GM23338 (cell line): ENCODE measurements around the gene PLEKHD1. TPM values are rescaled to one million over a fixed set of nuclear protein-coding genes. Genes with fewer than 3 reads are reported as not detected.

Experiments used
- ATAC-seq: fragments of 200-7000 bp; cut with Tn5 transposase; 3 replicates; pipeline ENCODE4 v1.9.1; 2020
- DNase-seq: peaks from one replicate; pipeline ENCODE4 v3.0.0-alpha.2; 2015; ENCODE audit warnings: low spot score
- H2AFZ ChIP-seq: fragments of 200-600 bp; sonication (generic); 2 replicates; pipeline ENCODE4 v1.8.0; 2016; ENCODE audit warnings: antibody characterized with exemption, mild to moderate bottlenecking, moderate library complexity
- H3F3A ChIP-seq: fragments of 200-600 bp; sonication (generic); replicated peaks from 2 replicates; pipeline ENCODE4 v1.8.0; 2017; ENCODE audit warnings: antibody characterized with exemption, mixed run types, low read depth
- H3K27ac ChIP-seq: fragments of 200-600 bp; sonication (generic); 2 replicates; pipeline ENCODE4 v1.6.1; 2016; ENCODE audit warnings: low read depth
- H3K27me3 ChIP-seq: fragments of 200-600 bp; sonication (generic); 2 replicates; pipeline ENCODE4 v1.8.0; 2016; ENCODE audit warnings: mild to moderate bottlenecking, mixed run types, moderate library complexity; ENCODE audit not compliant: insufficient read depth
- H3K36me3 ChIP-seq: fragments of 200-600 bp; sonication (generic); 2 replicates; pipeline ENCODE4 v1.8.0; 2016; ENCODE audit warnings: mild to moderate bottlenecking; ENCODE audit not compliant: insufficient read depth
- H3K4me1 ChIP-seq: fragments of 200-600 bp; sonication (generic); 2 replicates; pipeline ENCODE4 v1.8.0; 2016; ENCODE audit warnings: mild to moderate bottlenecking, moderate library complexity; ENCODE audit not compliant: insufficient read depth
- H3K4me2 ChIP-seq: fragments of 200-600 bp; sonication (generic); 2 replicates; pipeline ENCODE4 v1.7.1; 2017; ENCODE audit warnings: mixed run types
- H3K4me3 ChIP-seq: fragments of 200-600 bp; sonication (generic); 2 replicates; pipeline ENCODE4 v1.6.1; 2016; ENCODE audit warnings: mixed run types
- H3K79me2 ChIP-seq: fragments of 200-600 bp; sonication (generic); replicated peaks from 2 replicates; pipeline ENCODE4 v1.8.0; 2017; ENCODE audit warnings: mild to moderate bottlenecking; ENCODE audit not compliant: insufficient read depth
- H3K9me2 ChIP-seq: fragments of 200-600 bp; sonication (generic); 2 replicates; pipeline ENCODE4 v1.8.0; 2017; ENCODE audit not compliant: insufficient read depth
- H4K20me1 ChIP-seq: fragments of 200-600 bp; sonication (generic); replicated peaks from 2 replicates; pipeline ENCODE4 v1.8.0; 2017; ENCODE audit warnings: mild to moderate bottlenecking; ENCODE audit not compliant: insufficient read depth
- H3K27ac Mint-ChIP-seq: 2 replicates; pipeline ENCODE4 v1.8.0; 2020; ENCODE audit warnings: inconsistent platforms, mild to moderate bottlenecking, moderate library complexity, mixed read lengths
- H3K27me3 Mint-ChIP-seq: 3 replicates; pipeline ENCODE4 v1.8.0; 2022; ENCODE audit warnings: low read depth, mild to moderate bottlenecking, moderate library complexity, mixed read lengths, inconsistent platforms; ENCODE audit not compliant: insufficient read depth, poor library complexity
- H3K36me3 Mint-ChIP-seq: 3 replicates; pipeline ENCODE4 v1.8.0; 2021; ENCODE audit warnings: low read depth, mild to moderate bottlenecking, inconsistent platforms, moderate library complexity, mixed read lengths
- H3K4me1 Mint-ChIP-seq: 3 replicates; pipeline ENCODE4 v1.8.0; 2020; ENCODE audit warnings: mild to moderate bottlenecking, inconsistent platforms, mixed read lengths
- H3K4me3 Mint-ChIP-seq: 3 replicates; pipeline ENCODE4 v1.8.0; 2021; ENCODE audit warnings: moderate library complexity, mild to moderate bottlenecking, inconsistent platforms, mixed read lengths
- H3K9me3 Mint-ChIP-seq: 3 replicates; pipeline ENCODE4 v1.8.0; 2020; ENCODE audit warnings: moderate library complexity, mild to moderate bottlenecking, inconsistent platforms, mixed read lengths
- CREB1 ChIP-seq: fragments of 250-450 bp; sonication (Bioruptor Pico); IDR thresholded peaks from 2 replicates; pipeline ENCODE4 v1.5.0; 2020; ENCODE audit warnings: low read depth, mild to moderate bottlenecking, moderate library complexity
- EZH2 ChIP-seq: fragments of 200-600 bp; sonication (generic); IDR thresholded peaks from one replicate; pipeline ENCODE4 v1.8.0; 2017; ENCODE audit warnings: antibody characterized with exemption, mild to moderate bottlenecking, low read depth; ENCODE audit not compliant: unreplicated experiment
- EZH2phosphoT487 ChIP-seq: fragments of 200-600 bp; sonication (generic); IDR thresholded peaks from one replicate; pipeline ENCODE4 v1.8.1; 2018; ENCODE audit warnings: antibody characterized with exemption; ENCODE audit not compliant: unreplicated experiment
- JUNB ChIP-seq: IDR thresholded peaks from one replicate; pipeline ENCODE4 v1.6.1; 2016; ENCODE audit warnings: antibody characterized with exemption; ENCODE audit not compliant: unreplicated experiment
- NANOG ChIP-seq: IDR thresholded peaks from 2 replicates; pipeline ENCODE4 v1.6.1; 2016; ENCODE audit warnings: antibody characterized with exemption, borderline replicate concordance
- ZNF114 ChIP-seq: fragments of 250-450 bp; sonication (Bioruptor Pico); IDR thresholded peaks from 2 replicates; pipeline ENCODE4 v1.5.0; 2020; ENCODE audit warnings: mild to moderate bottlenecking, moderate library complexity
- polyA plus RNA-seq: library from polyadenylated mRNA; unstranded; fragments of >200 nt; fragmentation: Nextera tagmentation; extraction: Ambion mirVana; gene quantifications from 2 replicates; pipeline ENCODE4 v1.2.1, GENCODE V29; 2016
- total RNA-seq: library from RNA; depleted of rRNA; stranded (reverse); fragments of >200 nt; shearing (Covaris generic); gene quantifications from 2 replicates; pipeline ENCODE4 v1.2.3, GENCODE V29; 2014
- TF ChIP-seq, protein P1 (sequence below): IDR thresholded peaks from one replicate; pipeline ENCODE4 v1.6.1; 2018; ENCODE audit warnings: antibody characterized with exemption; ENCODE audit not compliant: unreplicated experiment
- TF ChIP-seq, protein P2 (sequence below): IDR thresholded peaks from 2 replicates; pipeline ENCODE4 v1.6.1; 2016; ENCODE audit warnings: antibody characterized with exemption

PLEKHD1 gene
- total and polyA plus RNA-seq, 2 experiments from 2014 or later = 0.19 to 0.28 TPM

DNA sequence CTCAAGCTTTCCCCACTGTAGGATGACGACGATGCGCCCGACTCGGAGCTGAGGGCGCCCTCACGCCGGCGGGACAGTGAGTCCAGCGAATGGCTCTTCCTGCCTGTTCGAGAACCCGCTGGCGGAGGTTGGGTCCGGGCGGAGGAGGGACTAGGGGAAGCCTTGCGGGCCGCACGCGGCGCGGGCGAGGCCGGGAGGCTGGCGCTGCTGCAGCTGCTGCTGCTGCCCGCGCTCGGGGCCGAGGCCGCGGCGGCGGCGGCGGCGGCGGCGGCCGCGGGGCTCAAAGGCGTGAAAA lies 88.3 kb downstream of the PLEKHD1 start (continued):
- TF ChIP-seq, protein P1, sequence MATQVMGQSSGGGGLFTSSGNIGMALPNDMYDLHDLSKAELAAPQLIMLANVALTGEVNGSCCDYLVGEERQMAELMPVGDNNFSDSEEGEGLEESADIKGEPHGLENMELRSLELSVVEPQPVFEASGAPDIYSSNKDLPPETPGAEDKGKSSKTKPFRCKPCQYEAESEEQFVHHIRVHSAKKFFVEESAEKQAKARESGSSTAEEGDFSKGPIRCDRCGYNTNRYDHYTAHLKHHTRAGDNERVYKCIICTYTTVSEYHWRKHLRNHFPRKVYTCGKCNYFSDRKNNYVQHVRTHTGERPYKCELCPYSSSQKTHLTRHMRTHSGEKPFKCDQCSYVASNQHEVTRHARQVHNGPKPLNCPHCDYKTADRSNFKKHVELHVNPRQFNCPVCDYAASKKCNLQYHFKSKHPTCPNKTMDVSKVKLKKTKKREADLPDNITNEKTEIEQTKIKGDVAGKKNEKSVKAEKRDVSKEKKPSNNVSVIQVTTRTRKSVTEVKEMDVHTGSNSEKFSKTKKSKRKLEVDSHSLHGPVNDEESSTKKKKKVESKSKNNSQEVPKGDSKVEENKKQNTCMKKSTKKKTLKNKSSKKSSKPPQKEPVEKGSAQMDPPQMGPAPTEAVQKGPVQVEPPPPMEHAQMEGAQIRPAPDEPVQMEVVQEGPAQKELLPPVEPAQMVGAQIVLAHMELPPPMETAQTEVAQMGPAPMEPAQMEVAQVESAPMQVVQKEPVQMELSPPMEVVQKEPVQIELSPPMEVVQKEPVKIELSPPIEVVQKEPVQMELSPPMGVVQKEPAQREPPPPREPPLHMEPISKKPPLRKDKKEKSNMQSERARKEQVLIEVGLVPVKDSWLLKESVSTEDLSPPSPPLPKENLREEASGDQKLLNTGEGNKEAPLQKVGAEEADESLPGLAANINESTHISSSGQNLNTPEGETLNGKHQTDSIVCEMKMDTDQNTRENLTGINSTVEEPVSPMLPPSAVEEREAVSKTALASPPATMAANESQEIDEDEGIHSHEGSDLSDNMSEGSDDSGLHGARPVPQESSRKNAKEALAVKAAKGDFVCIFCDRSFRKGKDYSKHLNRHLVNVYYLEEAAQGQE = no peak
- TF ChIP-seq NANOG (no peak), ZNF114 (CRISPR knock-in tag) (no peak), EZH2 (no peak), EZH2phosphoT487 (no peak)
- TF ChIP-seq, protein P2, sequence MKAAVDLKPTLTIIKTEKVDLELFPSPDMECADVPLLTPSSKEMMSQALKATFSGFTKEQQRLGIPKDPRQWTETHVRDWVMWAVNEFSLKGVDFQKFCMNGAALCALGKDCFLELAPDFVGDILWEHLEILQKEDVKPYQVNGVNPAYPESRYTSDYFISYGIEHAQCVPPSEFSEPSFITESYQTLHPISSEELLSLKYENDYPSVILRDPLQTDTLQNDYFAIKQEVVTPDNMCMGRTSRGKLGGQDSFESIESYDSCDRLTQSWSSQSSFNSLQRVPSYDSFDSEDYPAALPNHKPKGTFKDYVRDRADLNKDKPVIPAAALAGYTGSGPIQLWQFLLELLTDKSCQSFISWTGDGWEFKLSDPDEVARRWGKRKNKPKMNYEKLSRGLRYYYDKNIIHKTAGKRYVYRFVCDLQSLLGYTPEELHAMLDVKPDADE = no peak

DNA sequence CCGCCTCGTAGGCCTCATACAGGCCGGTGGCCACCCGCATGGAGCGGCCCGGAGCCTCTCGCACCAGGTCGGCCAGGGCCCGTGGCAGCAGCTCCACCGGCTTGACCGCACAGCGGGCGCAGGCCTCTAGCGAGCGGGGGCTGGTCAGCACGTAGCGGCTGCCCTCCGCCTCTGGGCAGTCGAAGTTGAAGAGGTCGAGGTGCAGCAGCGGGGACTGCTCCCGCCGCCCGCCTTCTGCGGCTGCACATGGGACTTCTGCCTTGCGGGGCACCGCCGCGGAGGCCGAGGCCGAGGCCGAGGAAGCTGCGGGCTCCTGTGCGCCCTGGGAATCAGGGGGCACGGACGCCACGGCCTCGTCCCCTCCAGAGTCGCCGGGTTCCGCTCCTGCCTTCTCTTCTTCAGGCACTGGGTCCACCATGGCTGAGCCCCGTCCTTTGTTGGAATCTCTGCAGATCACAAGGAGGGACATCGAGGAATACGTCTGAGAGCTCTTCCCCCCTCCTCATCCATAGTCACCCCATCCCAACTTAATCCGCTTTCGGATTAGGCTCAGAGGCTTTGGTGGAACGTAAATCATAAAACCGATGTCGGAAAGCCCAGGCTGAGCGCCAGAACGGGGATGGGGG lies 88.8 kb downstream of the PLEKHD1 start:
- Histone ChIP-seq H3K4me3 (peak overlapping the region; percentile 58), H4K20me1 (no peaks in the 10 kb centered on the region; the same call in none of the 2 replicates), H3F3A (0 out of 2 replicates have a peak, but pooled peaks cover 11% of the 10 kb centered on the region), H2AFZ (peak overlapping the region; percentile 94), H3K4me1 (peaks cover 4% of the 10 kb centered on the region; the same call in 1 of the 2 replicates), H3K27ac (no peak overlapping the region), H3K79me2 (no peaks in the 10 kb centered on the region), H3K4me2 (peak overlapping the region; percentile 88), H3K27me3 (peaks cover 77% of the 10 kb centered on the region), H3K9me2 (no peaks in the 10 kb centered on the region; the same call in 1 of the 2 replicates), H3K36me3 (no peaks in the 10 kb centered on the region; the same call in 1 of the 2 replicates)
- Mint-ChIP-seq H3K4me3 (peak overlapping the region; percentile 76), H3K4me1 (peaks cover 3% of the 10 kb centered on the region; the same call in 2 of the 3 replicates), H3K9me3 (peaks cover 25% of the 10 kb centered on the region; the same call in 2 of the 3 replicates), H3K36me3 (peaks cover 9% of the 10 kb centered on the region; the same call in 2 of the 3 replicates), H3K27me3 (peaks cover 53% of the 10 kb centered on the region), H3K27ac (no peak overlapping the region)
- peak; percentile 13 for DNase-seq
- no peak for ATAC-seq
- TF ChIP-seq NANOG (no peak), EZH2 (peak; percentile 38)

DNA sequence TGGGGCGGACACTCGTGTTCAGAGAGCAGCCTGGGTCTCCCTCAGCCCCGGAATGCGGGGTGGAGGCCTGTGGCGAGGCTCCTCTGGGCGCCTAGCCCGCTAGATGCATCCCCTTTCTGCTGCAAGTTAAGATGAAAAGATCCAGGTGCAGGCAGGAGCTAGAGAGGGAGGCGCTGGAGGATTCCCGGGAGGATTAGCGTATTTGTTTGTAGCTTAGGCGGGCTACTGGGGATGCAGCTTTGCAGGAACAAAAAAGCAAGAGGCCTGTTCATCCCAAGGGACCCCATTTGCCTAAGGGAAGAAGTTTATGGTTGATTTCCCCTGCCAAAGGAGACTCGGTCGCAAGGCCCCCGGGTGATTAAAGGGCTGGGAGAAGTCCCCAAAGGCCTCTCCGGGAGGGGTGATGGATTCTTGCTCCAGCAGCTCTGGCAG lies 89.3 kb downstream of the PLEKHD1 start:
- Mint-ChIP-seq H3K4me1 (peaks cover 3% of the 10 kb centered on the region; the same call in 2 of the 3 replicates), H3K36me3 (peaks cover 9% of the 10 kb centered on the region; the same call in 2 of the 3 replicates), H3K27ac (no peak overlapping the region), H3K9me3 (peaks cover 25% of the 10 kb centered on the region; the same call in 2 of the 3 replicates), H3K4me3 (peak overlapping the region; percentile 76), H3K27me3 (peaks cover 53% of the 10 kb centered on the region)
- H3K9me2 ChIP-seq = no peaks in the 10 kb centered on the region; the same call in 1 of the 2 replicates
- H2AFZ ChIP-seq = peak overlapping the region; percentile 94
- H3K4me1 ChIP-seq = peaks cover 4% of the 10 kb centered on the region; the same call in 1 of the 2 replicates
- H3K27me3 ChIP-seq = peaks cover 75% of the 10 kb centered on the region
- DNase-seq (peak; percentile 61), ATAC-seq (peak; percentile 34)
- no peaks in the 10 kb centered on the region for H3K79me2 ChIP-seq
- 0 out of 2 replicates have a peak, but pooled peaks cover 11% of the 10 kb centered on the region for H3F3A ChIP-seq
- no peaks in the 10 kb centered on the region; the same call in 1 of the 2 replicates for H3K36me3 ChIP-seq
- no peak overlapping the region for H3K27ac ChIP-seq
- peak overlapping the region; percentile 88 for H3K4me2 ChIP-seq
- peak overlapping the region; percentile 58 for H3K4me3 ChIP-seq
- no peaks in the 10 kb centered on the region; the same call in none of the 2 replicates for H4K20me1 ChIP-seq
- TF ChIP-seq, protein P2 = no peak
- TF ChIP-seq NANOG = no peak
- no peak for TF ChIP-seq CREB1 (CRISPR knock-in tag)
- TF ChIP-seq JUNB = no peak
